DMS 273 (cell line): ENCODE data around the gene UEVLD.
A peak's percentile ranks its signal among the peaks of the same experiment; 100 is the strongest.
"Not testable (repeated sequence)": the region's sequence is repeated elsewhere in the genome, so short reads cannot be mapped to it uniquely, and the experiment has no call there.

Experiments
- DNase-seq: peaks from one replicate; lab custom pipeline; 2025; ENCODE audit not compliant: unreplicated experiment; lab: John Stamatoyannopoulos, UW

The UEVLD gene

DNA sequence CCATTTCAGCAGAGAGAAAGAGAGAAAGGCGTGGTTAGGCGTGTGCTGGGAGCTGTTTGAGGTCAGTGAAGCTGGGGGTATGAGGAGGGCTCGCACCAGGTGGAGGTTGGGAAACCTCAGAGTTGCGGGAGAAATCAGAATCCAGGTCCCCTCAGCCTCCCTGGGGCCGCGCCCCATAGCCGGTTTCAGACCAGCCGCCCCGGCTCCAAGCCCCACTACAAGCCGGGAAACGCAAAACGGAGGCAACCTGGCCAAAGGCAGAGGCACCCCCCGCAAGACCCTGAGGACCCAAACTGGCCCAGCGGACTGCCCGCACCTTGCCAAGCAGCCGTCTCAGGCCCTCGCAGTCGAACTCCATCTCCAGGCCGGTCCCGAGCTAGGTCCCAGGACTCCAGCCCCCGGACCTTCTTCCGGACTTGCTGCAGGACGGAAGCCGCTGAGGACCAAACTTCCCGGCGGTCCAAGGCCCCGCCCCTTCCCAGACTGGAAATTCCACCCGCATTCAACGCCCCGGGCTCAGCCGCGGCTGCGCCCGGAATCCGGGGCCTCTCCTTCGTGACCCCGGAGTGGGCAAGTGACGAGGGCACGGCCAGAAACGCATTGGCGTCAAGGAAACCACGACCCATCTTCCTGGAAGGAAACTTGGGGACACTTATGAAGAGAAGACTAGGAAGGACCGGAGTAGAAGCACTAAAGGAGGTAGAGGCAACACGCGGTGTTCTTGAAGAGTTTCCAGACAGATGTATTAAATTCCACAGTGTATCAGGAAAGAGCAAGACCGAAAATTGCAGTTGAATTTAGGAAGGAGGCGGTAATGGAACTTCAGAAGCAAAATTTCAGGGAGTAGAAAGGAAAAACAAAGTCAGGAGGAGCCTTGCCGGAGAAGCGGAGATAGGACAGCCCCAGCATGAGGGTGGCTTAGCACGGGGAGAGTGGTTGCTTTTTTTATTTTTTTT lies at the start of gene UEVLD:
UEVLD (minus strand) TSS at position 438 of the 956 bp plus-strand sequence; CDS start at position 358, 80 bp downstream.
- peak; percentile 89 for DNase-seq

DNA sequence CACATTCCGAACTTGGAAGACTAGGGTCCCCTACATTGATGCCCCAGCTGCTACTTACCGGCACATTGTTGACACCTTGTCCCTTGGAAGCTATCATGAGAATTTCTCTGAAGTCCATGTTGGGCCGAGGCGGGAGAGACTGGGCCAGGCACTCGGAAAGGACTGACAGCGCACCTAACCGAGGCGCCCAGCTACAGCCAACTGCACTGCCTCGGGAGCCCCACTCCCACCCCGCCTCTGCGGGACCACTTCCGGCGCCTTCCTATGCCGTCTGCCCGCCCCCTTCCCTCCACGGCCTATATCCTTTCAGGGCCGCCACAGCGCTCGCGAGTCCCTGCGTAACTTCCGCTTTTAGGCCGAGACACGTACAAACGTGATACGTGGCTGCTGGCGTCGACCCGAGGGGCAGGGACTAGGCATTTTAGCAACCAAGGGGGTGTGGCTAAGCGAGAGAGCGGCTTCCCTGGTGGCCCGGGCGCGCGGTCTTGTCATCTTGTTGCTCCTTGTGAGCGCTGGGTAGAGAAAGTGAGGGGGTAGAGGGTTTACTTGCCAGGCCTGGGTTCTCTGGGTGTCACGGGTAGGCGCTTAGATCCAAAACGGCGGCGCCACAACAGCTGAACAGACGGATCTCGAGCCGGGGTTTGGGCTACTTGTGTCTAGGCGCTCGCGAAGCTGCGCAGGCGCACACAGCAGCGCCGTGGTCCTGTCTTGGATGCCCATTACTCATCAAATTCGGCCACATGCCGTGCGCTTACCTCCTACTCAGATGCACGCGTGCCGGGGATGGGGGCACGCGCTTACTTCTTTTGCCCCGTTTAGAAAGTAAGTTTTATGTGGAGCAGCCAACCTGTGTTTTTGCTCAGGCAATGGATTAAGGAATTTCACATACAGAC lies 45.9 kb upstream of the UEVLD start, which contains the start of gene SPTY2D1:
SPTY2D1 (minus strand) TSS at position 203 of the 893 bp plus-strand sequence; CDS start at position 118, 85 bp downstream.
- DNase-seq = peak; percentile 98

DNA sequence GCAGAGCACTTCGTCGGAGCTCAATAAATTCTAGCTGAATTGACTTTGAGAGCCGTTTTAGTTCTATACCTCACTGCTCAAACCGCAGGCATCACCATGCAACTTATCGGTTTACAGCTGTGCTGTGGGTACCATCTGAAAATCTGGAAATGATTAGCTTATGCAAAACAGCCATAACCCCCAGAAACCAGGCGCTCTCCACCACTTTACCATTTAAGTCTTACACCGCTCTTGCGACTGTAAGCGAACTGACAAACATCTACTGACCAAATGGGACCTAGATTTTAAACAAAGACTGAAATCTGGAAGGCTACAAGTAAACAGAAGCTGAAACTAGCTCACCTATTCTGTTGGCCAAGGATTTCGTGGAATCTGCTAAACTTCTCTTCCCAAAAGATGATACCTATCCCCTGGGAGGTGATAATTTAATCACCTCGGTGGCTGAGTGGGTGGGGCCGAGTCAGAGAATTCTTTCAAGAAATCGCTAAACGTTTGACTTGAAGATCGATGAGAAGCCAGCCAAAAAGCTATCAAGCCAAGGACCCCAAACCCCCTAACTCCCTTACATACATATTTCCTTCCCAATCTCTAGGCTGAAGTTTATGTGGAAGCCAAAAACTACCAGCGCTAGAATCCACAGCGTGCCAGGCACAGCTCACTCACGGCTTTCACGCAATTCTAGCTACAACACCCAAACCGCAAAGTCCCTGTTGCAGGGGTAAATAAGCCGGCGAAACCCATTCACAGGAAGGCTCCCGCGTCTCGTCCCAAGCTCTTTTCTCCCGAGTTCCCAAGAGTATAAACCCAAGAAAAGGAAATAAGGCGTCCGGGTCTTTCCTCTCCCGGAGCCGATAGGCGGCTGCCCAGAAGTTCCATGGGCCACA lies 45.0 kb upstream of the UEVLD start:
- peak; percentile 53 for DNase-seq

DNA sequence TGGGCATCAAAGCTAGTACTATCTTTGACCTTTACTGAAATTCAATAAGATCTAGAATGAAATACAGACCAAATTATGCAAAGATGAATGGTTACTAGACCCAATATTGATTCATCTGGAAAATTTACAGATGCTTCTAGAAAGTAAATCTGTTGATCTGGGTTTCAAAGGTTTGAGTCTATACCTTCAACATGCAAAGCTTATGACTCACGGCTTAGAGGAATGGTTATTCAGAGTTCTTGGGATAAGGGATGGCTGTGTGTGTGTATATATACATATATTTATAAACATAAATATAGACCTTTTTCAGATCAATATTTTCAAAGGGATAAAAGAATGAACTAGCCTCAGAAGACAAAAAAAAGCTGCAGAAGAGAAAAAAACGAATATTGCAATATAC lies 44.3 kb upstream of the UEVLD start:
- no peak for DNase-seq

DNA sequence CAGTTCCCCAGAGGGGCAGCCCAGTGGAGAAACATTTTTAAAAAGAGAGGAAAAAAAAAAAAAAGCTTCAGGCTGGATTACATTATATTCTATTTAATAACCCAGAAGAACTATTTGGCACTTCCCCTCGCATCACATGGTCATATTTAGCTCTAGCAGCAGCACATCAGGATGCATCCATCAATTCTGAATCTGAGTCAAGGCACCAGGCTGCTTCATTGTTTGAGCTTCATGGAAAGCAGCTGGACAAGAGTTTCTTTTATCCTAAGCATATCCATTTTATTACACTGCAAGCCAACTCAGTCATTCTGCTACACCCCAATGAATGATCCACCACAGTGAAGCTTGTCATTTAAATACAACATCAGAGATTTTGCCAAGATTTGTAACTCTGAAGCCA lies 35.6 kb upstream of the UEVLD start:
- no peak for DNase-seq

DNA sequence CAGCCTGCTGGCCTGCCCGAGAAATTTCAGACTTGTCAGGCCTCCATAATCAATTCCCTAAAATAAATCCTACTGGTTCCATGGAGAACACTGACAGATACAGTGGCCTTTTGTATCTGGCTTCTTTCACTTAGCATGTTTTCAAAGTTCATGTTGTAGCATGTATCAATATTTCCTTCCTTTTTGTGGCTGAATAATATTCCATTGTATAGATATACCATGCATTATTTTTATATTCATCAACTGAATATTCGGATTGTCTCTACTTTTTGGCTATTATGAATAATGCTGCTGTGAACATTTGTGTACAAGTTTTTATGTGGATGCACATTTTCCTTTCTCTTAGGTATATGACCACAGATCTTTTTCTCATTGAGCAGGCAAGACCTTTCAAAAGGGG lies 35.2 kb upstream of the UEVLD start:
- DNase-seq = no peak

DNA sequence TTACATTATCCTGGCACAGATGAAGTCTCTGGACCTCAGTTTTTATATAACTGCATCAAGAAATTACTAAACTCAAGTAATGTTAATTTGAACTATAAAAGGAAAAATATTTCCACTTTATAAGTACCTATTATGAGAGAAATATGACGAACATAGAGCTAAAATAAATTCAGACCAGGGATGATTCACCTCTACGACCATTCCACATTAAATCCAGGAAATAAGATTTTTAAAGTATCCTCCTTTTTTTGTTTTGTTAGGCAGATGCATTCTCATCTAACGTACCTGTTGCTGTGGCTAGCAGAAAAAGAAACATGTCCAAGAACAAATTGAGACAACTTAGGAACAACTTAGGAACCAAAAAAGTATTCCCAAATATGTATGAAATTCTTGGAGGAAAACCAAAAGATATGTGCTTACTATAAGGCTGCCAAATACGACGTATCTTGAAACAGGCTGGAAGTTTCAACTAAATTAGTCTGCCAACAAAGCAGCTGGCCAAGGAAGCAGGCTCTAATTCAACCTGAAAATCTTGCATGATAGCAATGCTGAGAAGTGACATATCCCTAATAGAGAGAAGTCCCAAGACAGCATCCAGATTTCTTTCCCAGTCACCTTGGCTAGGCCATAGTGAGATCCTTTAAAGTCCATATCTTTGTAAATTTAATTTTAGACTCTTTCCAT lies 29.9 kb upstream of the UEVLD start:
- no peak for DNase-seq

DNA sequence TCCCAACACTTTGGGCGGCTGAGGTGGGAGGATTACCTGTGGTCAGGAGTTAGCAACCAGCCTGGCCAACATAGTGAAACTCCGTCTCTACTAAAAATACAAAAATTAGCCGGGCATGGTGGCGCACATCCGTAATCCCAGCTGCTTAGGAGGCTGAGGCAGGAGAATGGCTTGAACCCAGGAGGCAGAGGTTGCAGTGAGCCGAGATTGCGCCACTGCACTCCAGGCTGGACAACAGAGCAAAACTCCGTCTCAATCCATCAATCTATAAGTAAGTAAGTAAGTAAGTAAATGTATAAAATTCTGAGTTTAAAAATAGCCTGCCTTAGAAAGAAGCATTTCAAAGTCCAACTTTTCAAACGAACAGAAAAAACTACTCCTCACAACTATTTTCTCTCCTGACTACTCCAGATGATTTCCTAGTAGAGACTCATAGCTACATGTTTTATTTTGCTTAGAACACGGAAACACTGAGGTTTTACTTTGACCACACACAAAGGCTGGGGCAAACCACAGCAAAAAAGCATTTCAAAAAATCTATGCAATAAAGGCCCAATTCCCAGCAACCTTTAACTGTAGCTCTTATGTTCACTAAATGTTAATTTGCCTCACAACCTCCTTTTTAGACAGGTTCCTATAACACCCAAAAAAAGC lies 29.3 kb upstream of the UEVLD start:
- no peak for DNase-seq

DNA sequence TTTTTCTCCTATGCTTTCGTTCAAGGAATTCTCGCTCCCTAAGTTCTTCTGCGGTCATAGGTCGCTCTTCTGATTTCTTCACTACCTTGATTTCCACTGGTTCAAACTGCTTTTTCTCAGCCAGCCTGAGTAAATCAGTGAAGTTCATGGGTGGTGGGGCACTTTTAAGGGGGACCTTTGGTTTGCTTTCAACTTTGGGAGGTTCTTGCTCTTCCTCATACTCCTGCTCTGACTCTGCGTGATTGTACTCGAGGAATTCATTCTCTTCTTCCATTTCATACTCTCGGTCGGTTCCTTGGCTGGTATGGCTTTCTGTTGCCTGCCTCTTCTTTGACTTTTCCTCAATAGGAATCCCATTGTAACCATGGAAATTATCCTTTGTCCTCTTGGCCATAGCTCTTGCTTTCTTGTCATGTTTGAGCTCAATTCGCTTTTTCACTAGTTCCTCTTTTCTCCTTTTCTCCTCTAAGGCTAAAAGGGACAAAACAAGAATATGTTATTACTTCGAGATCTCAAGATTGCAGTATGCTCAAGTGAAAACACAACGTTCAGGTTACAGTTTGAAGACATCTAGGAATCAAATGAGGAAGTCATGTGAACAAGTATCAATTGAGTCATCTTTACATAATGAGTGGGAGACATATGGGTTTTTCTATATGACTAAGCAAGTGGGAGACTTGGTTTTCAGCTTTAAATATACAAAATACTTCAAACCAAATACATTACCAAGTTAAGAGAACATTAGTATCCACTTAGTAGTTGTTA lies 27.3 kb upstream of the UEVLD start:
- no peak for DNase-seq

DNA sequence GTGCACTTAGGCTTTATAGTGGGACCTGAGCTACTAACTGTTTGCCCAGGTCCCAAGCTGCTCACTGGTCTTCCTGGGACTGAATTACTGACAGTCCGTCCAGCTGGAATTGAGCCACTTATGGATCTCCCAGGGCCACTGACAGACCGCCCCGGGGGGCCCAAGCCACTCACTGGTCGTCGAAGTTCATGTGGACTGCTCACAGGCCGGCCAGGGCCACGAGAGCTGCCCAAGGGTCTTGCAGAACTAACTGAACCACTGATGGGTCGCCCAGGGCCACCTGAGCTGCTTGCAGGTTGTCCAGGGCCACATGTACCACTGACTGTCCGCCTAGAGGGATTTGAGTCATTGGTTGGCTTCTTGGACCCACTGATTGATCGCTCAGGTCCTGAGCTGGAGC lies 26.1 kb upstream of the UEVLD start:
- no peak for DNase-seq

DNA sequence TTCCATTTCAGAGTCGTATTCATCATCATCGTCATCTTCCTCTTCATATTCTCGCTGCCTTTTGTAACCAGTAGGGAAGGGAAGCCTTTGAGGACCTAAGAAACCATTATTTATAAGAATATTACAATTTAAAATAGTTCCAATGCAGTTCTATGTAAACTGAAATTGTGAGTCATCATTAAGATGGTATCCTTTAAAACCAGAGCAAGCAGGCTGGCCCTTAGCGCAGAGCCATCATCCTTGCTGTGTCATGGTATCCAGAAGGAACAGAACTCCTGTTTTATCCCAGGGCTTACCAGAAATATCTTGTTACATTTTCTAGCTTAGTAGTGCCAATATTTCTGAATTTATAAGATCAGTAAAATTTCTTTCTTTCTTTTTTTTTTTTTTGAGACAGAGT lies 23.9 kb upstream of the UEVLD start:
- DNase-seq = no peak

DNA sequence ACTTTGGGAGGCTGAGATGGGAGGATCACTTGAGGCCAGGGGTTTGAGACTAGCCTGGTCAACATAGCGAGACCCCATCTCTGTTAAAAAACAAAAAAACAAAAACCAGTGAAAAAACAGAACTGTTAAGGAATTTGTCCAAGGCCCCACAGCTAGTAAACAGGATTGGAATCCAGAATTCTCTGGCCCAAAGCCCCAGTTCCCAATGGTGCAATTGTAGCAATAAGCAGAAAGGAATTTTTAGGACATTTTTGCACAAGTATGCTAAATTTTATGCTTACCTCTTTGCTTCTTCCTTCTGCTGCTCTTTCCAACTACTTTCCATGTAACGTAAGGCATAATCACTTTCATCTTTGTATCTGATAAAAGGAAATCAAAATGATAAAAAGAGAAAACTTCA lies 22.7 kb upstream of the UEVLD start:
- no peak for DNase-seq

DNA sequence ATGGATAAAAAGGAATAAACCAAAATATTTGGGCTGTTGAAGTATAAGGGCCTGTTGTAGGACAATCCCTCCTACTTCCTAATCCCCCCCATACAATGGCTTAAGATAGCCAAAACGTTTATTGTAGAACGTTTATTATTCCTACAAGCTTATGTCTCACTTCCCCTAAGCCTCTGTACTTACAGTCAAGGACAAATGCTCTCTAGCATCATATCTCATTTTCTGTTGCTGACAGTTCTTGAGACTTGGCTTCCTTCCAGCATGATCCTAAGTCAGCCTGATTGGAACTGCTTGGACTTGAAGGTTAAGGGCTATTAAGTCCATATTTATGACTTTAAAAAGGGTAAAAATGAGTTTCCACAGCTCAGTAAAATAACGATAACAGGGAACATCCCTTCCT lies 19.8 kb upstream of the UEVLD start:
- DNase-seq = peak; percentile 4

DNA sequence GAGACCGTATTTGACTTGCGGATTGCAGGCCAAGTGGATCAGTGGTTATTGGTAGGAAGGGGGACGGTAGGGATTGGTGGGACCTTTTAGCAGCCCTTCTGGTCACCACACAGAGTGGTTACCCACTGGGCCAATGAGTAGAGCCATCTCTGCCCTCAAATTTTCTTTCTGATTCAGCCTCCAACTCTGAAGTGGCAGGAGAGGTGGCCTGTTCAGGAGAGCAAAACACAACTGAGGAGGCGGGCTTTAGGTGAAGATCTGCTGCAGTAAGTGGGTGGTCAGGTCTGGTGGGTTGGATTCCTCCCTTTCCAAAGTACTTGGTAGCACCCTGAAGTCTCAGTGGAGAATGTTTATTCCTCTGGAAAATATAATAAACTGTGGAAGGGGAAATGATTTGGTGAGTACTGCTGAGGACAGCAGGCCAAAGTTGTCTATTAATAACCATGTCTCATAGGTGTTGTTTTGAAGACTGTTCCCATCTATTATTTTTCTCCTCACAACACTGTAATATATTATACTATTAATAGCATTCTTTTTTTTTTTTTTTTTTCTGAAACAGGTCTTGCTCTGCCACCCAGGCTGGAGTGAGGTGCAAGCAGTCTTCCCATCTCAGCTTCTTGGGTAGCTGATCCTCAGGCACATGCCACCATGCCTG lies 12.5 kb upstream of the UEVLD start:
- DNase-seq = no peak

DNA sequence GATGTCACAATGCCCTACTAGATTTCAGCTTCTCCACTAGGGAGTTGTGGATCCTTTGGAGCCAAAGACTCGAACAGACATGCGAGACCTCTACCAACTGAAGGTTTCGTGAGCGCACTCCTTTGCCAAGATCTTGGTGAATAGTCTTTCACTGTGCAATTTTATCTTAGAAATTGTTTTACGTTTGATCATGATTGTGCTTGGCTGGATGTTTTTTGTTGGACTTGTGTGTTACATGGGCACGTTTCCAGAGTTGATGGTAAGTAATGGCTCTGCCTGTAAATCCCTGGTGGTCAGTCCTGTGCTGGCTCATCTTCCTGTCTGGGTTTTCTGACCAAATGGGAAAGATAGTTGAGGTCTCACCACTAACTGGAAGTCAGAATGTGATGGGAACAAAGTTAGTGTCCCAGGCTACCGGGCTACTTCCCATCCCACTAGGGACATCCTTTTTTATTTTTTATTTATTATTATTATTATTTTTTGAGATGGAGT lies 11.3 kb upstream of the UEVLD start, which contains the start of gene MISFA:
MISFA (plus strand) TSS at position 51 of the 492 bp plus-strand sequence; CDS start at position 191, 140 bp downstream.
- DNase-seq = peak; percentile 21

DNA sequence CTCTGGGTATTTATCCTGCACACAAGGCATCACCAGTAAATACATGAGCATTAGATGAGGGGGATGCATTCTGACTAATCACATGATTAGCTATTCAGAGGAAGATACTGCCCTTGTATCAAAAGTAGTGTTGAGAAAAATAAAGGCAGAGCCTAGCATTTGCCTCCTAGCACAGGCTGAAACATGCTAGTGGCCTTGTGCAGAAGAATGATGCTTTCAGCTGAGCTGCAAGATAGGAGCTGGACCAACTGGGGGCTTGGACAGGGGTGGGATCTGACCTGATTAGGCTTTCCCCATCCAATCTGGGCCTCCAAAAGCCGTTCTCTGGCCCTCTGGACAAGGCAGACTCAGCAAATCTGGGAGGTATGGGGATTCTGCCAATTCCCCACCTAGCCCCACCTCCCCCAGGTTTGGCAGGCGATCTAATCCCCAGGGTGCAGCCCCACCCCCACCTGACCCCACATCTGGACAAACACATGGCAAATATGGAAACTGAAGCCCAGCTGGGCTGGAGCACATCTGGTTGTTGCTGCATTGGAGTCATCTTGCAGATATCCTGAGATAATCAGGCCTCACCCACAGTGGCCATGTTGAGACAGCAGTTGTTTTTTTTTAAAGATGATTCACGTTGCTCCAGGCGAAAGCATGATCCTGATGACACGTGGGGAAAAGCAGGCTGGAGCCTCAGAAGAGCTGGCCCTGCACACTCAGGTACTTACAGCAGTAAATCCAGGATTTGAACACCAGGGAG lies 6.6 kb upstream of the UEVLD start:
- no peak for DNase-seq

DNA sequence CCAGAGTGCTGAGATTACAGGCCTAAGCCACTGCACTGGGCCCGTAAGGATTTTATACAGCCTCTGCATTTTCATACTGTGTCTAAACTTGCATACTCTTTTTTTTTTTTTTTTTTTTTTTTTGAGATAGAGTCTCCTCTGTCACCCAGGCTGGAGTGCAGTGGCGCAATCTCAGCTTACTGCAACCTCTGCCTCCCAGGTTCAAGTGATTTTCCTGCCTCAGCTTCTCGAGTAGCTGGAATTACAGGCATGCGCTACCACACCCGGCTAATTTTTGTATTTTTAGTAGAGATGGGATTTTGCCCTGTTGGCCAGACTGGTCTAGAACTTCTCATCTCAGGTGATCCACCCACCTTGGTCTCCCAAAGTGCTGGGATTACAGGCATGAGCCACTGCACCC lies 5.6 kb upstream of the UEVLD start:
- DNase-seq = not testable (repeated sequence)
